HL-60/S4 treated with retinoic acid at 250 ng/mL for 4 days and 3 days (cell line): ENCODE results near the gene PRXL2A.
"Not testable (repeated sequence)": the region's sequence is repeated elsewhere in the genome, so short reads cannot be mapped to it uniquely, and the experiment has no call there.

Experiments used
- in situ Hi-C: fragments of 300-500 bp; cut with MboI; formaldehyde crosslinking; loops from 2 replicates; pipeline ENCODE4 v1.7.0; 2022; ENCODE audit warnings: low sequenced_read_pairs

PRXL2A gene, protein sequence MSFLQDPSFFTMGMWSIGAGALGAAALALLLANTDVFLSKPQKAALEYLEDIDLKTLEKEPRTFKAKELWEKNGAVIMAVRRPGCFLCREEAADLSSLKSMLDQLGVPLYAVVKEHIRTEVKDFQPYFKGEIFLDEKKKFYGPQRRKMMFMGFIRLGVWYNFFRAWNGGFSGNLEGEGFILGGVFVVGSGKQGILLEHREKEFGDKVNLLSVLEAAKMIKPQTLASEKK

GRCh38 chr10:80408242-80409101 lies at the start of gene PRXL2A:
Gene PRXL2A (plus strand): TSS chr10:80408551. CDS start chr10:80420468, 11,917 bp downstream.
- in situ Hi-C loops = no loop called here

DNA sequence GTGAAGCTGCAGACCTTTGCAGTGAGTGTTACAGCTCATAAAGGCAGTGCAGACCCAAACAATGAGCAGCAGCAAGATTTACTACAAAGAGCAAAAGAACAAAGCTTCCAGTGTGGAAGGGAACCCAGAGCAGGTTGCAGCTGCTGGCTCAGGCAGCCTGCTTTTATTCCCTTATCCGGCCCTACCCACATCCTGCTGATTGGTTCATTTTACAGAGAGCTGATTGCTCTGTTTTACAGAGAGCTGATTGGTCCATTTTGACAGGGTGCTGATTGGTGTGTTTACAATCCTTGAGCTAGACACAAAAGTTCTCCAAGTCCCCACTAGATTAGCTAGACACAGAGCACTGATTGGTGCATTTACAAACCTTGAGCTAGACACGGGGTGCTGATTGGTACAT lies 49.4 kb upstream of the PRXL2A start:
- in situ Hi-C loops = not testable (repeated sequence)

DNA sequence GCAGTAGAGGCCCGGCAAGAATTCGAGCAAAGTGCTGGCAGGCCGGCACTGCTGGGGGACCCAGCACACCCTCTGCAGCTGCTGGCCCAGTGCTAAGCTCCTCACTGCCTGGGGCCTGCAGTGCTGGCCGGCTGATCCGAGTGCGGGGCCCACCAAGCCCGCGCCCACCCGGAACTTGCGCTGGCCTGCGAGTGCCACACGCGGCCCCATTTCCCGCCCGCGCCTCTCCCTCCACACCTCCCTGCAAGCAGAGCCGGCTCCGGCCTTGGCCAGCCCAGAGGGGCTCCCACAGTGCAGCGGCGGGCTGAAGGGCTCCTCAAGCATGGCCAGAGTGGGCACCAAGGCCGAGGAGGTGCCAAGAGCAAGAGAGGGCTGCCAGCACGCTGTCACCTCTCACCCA lies 48.7 kb upstream of the PRXL2A start:
- in situ Hi-C loops = no loop called here

DNA sequence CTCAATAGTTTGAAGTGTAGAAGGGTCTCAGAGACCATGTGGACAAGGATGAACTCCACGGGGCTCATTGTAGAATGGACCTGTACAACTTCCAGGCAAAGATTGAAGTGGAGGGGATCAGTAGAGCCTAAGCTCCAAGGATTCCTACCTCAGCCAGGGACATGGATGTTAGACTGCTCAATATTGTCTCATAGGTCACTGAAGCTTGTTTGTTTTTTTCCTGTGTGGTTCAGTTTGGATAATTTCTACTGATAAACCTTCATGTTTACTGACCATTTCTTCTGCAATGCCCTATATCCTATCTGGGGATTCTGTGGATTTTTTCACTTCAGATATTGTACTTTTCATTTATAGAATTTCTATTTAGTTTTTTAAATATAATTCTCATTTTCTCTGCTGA lies 42.8 kb upstream of the PRXL2A start:
- in situ Hi-C loops = no loop called here

GRCh38 chr10:80371467-80371866 lies 36.9 kb upstream of the PRXL2A start:
- in situ Hi-C loops = no loop called here

GRCh38 chr10:80372675-80373074 lies 35.7 kb upstream of the PRXL2A start:
- in situ Hi-C loops = no loop called here

GRCh38 chr10:80373502-80373901 lies 34.8 kb upstream of the PRXL2A start:
- in situ Hi-C loops = no loop called here

DNA sequence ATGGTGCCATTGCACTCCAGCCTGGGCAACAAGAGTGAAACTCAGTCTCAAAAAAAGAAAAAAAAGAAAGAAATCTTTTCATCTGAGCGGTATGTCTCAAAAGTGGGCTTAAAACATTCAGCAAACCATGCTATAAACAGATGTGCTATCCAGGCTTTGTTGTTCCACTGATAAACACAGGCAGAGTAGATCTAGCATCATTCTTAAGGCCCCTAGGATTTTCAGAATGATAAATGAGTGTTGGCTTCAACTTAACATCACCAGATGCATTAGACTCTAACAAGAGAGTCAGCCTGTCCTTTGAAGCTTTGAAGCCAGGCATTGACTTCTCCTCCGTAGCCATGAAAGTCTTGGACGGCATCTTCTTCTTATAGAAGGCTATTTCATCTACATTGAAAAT lies 28.6 kb upstream of the PRXL2A start:
- in situ Hi-C loops = no loop called here

GRCh38 chr10:80380185-80380584 lies 28.2 kb upstream of the PRXL2A start:
- in situ Hi-C loops = no loop called here

DNA sequence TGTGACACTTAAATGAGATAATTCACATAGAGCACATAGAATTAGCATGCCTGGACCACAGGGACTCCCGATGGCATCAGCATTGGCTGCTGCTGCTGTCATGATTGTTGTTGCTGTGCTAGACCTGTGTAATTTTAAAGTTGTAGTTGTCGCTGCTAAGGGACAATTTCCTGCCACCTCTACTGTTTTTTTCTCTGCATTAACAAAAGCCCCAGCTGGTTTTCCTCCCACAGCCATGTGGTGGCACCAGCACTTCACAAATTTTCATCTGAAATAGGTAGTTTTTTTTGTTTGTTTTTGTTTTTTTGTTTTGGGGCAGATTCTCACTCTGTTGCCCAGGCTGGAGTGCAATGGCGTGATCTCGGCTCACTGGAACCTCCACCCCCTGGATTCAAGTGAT lies 25.4 kb upstream of the PRXL2A start:
- in situ Hi-C loops = no loop called here

- in situ Hi-C loops = no loop called here
Measured at GRCh38 chr10:80390740-80391139, 17.6 kb upstream of the PRXL2A start.

DNA sequence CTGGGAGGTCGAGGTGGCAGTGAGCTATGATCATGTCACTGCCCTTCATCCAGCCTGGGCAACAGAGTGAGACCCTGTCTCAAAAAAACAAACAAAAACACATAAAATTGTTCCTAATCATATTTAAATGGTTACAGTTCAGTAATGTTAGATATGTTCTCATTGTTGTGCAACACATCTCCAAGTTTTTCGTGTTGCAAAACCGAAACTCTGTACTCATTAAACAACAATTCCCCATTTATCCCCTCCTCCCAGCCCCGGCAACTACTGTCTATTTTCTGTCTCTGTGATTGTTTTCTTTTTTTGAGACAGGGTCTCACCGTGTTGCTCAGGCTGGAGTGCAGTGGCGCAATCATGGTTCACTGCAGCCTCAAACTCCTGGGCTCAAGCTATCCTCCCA lies 16.1 kb upstream of the PRXL2A start:
- in situ Hi-C loops = no loop called here

DNA sequence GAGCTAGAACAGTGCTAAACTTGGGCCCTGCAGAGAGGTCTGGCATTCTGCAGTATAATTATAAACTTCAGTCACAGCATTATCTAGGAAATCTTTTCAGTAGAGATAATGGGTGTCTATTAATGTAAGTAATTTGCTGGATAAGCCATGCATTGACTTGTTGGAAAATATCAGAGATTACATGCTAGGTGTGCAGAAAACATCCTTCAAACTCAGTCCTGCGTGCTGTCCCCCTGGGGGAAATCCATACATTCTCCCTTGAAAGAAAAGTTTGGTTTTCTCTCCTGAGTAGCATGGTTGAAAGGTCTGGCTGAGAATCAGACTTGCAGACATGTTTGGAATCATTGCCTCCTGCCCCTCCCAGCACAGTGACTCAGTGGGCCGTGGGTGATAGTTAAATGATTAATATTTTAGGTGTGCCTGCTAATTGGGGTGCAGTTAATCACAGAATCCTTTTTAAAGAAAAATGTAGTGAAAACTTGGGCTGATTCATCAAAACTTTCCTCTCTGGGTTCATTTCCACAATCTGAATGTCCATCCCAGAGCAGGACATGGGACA lies 13.9 kb upstream of the PRXL2A start:
- in situ Hi-C loops = no loop called here

GRCh38 chr10:80397014-80397413 lies 11.3 kb upstream of the PRXL2A start:
- in situ Hi-C loops = no loop called here

DNA sequence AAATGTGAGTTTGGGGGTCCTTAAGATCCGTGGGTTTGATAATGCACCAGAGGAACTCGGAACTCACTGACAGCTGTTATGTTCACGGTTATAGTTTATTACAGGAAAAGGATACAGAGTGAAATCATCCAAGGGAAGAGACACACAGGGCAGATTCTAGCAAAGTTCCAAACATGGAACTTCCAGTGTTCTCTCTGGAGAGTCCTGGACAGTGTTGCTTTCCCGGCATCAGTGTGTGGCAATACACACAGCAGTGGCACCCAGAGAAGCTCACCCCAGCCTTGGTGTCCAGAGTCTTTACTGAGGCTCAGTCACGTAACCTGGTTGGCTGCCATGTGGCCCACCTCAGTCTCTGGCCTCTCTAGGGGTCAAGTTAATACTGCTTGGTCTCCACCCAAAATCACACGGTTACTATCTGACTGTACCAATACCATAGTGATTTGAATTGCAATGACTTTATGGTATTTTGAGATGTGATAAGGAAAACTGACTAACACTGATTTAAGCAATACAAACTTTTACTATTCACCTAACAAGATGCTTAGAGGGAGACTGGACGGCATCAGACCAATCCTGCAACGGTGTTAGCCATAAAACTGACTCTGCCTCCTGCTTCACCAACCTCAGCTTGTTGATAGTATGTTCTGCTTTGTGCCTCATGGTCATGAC lies 8.1 kb upstream of the PRXL2A start:
- in situ Hi-C loops = no loop called here

DNA sequence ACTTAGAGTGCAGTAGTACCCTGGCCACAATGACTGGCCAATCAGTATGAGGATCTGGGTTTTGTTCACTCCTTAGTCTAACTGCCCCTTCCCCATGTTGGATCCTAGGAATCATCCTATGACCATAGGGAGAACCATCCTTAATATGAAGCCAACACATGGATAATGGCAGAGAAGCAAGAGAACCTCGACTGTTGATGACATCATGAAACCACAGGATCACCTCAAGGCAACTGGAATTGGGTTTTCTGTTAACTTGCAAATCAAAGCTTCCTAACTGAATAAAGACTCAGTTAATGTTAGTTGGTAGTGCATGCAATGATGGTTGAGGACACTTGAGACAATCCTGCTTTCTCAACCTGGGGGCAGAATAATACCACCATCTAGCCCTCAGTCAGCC lies 3.3 kb upstream of the PRXL2A start:
- in situ Hi-C loops = no loop called here

GRCh38 chr10:80405626-80406025 lies 2.7 kb upstream of the PRXL2A start:
- in situ Hi-C loops = no loop called here

DNA sequence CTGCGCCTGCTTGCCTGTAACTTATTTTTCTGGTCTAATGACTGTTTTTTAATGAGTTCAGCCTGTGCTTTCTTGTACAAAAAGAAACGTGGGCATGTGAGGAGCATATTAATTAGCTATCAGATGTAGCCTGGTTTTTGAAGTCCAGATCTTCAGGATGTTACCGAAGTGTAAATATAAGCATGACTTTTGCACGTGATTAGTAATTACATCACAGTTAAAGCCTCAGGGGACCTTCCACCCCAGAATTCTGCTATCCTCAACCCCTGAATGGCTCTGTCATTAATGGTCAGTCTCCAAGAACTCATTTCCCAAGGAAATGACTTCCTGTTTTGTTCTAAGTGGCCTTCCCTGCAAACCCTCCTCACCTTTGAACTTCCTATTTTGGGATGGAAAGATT lies 2.1 kb upstream of the PRXL2A start:
- in situ Hi-C loops = no loop called here

- in situ Hi-C loops = no loop called here
Measured at GRCh38 chr10:80407812-80408241, 524 bp upstream of the PRXL2A start.

DNA sequence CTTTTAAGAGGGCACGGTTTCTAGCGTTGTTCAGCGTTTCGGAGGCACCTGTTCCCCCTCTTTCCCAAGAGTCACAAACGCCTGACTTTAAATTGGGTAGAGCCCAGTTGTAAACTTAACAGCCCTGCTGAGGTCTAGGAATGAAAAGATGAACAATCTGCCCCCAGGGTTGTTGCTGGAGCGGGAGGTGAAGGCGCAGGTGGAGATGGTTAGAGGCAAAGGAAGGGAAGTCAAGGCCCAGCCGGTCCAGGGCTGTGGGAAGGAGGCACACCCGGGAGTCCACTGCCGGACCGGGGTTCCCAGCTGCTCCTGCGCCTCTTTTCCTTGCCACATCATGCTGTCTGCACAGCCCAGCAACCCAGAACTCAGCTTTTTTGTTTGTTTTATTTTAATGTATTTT lies 770 bp downstream of the PRXL2A start:
- in situ Hi-C loops = no loop called here

DNA sequence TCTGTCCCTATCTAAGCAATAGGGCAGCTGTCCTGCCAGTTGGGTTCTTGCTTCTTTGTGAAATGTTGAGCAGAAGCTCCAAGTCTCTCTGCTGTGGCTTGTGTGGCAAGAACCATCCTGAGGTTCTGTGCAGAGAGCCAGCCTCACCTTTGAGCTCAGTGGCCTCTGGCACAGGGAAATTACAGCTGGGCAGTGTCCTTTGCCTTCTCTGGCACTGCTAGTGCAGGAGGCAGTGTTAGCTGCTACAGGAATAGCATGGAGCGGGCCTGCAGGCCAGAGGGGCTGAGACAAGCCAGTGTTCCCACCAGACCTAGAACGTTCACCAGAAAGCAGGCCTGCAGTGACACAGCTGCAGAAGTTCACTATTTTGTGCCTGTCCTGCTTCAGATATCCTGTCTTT lies 1.8 kb downstream of the PRXL2A start:
- in situ Hi-C loops = no loop called here
